PC-3 (cell line): ENCODE data around the gene MANEAL. TPM values are rescaled to one million over a fixed set of nuclear protein-coding genes. Genes with fewer than 3 reads are reported as not detected.

ENCODE experiments used
- ATAC-seq: fragments of 200-7000 bp; cut with Tn5 transposase; 2 replicates; pipeline ENCODE4 v1.9.1; 2020; ENCODE audit warnings: mild to moderate bottlenecking, moderate library complexity
- BruUV-seq: library from RNA; stranded (reverse); fragments of 400-500 nt; replicated peaks from 2 replicates; lab custom pipeline; 2021; lab: Mats Ljungman, UMichigan
- CTCF ChIA-PET: fragments of 300-600 bp; sonication (Branson Sonifier 250); formaldehyde crosslinking; loops from one replicate; lab custom pipeline; 2022; ENCODE audit warnings: antibody characterized with exemption; lab: Charles Lee
- POLR2A ChIA-PET: fragments of 300-600 bp; sonication (Branson Sonifier 250); formaldehyde crosslinking; loops from one replicate; lab custom pipeline; 2022; ENCODE audit warnings: antibody characterized with exemption; ENCODE audit not compliant: unreplicated experiment; lab: Charles Lee
- DNase-seq: peaks from one replicate; pipeline ENCODE4 v3.0.0-alpha.2; 2015
- H2AFZ ChIP-seq: fragments of 300-600 bp; sonication (generic); 2 replicates; pipeline ENCODE4 v1.6.0; 2016; ENCODE audit warnings: antibody characterized with exemption, low read length
- H3F3A ChIP-seq: fragments of 300-600 bp; sonication (generic); one replicate; pipeline ENCODE4 v1.6.0; 2017; ENCODE audit warnings: antibody characterized with exemption, low read length, control low read depth, mild to moderate bottlenecking; ENCODE audit not compliant: unreplicated experiment
- H3K27ac ChIP-seq: fragments of 300-600 bp; sonication (generic); 2 replicates; pipeline ENCODE4 v1.5.1; 2016; ENCODE audit warnings: mild to moderate bottlenecking, low read length
- H3K27me3 ChIP-seq: fragments of 300-600 bp; sonication (generic); 2 replicates; pipeline ENCODE4 v1.6.1; 2016; ENCODE audit warnings: low read length, mixed read lengths
- H3K36me3 ChIP-seq: fragments of 300-600 bp; sonication (generic); 2 replicates; pipeline ENCODE4 v1.6.1; 2016; ENCODE audit warnings: low read depth, mixed run types, low read length, mixed read lengths
- H3K4me1 ChIP-seq: fragments of 300-600 bp; sonication (generic); 2 replicates; pipeline ENCODE4 v1.5.1; 2016; ENCODE audit warnings: low read length; ENCODE audit not compliant: insufficient read depth
- H3K4me2 ChIP-seq: fragments of 300-600 bp; sonication (generic); 2 replicates; pipeline ENCODE4 v1.6.0; 2016; ENCODE audit warnings: low read length
- H3K4me3 ChIP-seq: fragments of 300-600 bp; sonication (generic); 2 replicates; pipeline ENCODE4 v1.5.1; 2016; ENCODE audit warnings: mild to moderate bottlenecking, low read length, mixed read lengths
- H3K79me2 ChIP-seq: fragments of 300-600 bp; sonication (generic); 2 replicates; pipeline ENCODE4 v1.6.1; 2017; ENCODE audit warnings: low read length, mixed read lengths
- H3K9ac ChIP-seq: fragments of 300-600 bp; sonication (generic); 2 replicates; pipeline ENCODE4 v1.6.0; 2016; ENCODE audit warnings: mild to moderate bottlenecking, low read length
- H3K9me2 ChIP-seq: fragments of 300-600 bp; sonication (generic); replicated peaks from 2 replicates; pipeline ENCODE4 v1.6.1; 2016; ENCODE audit warnings: mixed run types, low read length, mixed read lengths
- H3K9me3 ChIP-seq: fragments of 300-600 bp; sonication (generic); 2 replicates; pipeline ENCODE4 v1.6.1; 2016; ENCODE audit warnings: low read length, mixed read lengths
- H4K20me1 ChIP-seq: fragments of 300-600 bp; sonication (generic); 2 replicates; pipeline ENCODE4 v1.6.1; 2016; ENCODE audit warnings: low read length, mixed read lengths
- CTCF ChIP-seq: fragments of 300-600 bp; sonication (generic); conservative IDR thresholded peaks from 2 replicates; pipeline ENCODE4 v1.5.1; 2017; ENCODE audit warnings: antibody characterized with exemption, low read depth, mild to moderate bottlenecking, low read length
- EZH2 ChIP-seq: fragments of 300-600 bp; sonication (generic); IDR thresholded peaks from one replicate; pipeline ENCODE4 v1.6.1; 2017; ENCODE audit warnings: antibody characterized with exemption, mild to moderate bottlenecking, low read length; ENCODE audit not compliant: unreplicated experiment
- EZH2phosphoT487 ChIP-seq: fragments of 300-600 bp; sonication (generic); IDR thresholded peaks from 2 replicates; pipeline ENCODE4 v1.6.1; 2018; ENCODE audit warnings: mild to moderate bottlenecking, antibody characterized with exemption, low read length, borderline replicate concordance
- intact Hi-C: fragments of 100-400 bp; cut with micrococcal nuclease; formaldehyde crosslinking; loops from 2 replicates; pipeline ENCODE4 v1.9.0; 2023
- total RNA-seq: library from RNA; depleted of rRNA; stranded (reverse); fragments of >200 nt; gene quantifications from 2 replicates; pipeline ENCODE4 v1.2.3, GENCODE V29; 2014

Gene MANEAL
- total RNA-seq, 1 experiment from 2014 or later = 47.6 TPM

DNA sequence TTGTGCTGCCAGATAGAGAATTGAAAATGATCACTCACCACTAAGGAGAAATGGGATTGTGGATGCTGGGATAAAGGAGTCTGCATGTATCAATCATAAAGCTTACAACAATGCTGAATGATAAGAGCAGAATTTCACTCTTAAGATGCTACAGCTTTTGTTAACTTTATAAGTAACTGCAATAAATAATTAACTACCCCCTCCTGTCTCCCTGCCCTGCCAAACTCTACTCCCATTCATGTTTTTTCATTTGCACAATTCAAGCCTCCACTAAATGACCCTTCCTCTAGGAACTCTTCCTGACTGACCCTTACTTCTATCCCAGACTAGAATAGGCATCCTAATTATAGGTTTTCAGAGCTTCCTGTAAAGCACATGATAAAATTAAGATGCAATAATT lies 50.9 kb downstream of the MANEAL start:
- no peaks in the 10 kb centered on the region for H3F3A ChIP-seq
- no peaks in the 10 kb centered on the region for H3K27me3 ChIP-seq
- POLR2A ChIA-PET = no interaction called here
- no peaks in the 10 kb centered on the region for H3K9me2 ChIP-seq
- H4K20me1 ChIP-seq = no peaks in the 10 kb centered on the region
- no peak overlapping the region for H3K9ac ChIP-seq
- ATAC-seq = no peak
- CTCF ChIA-PET = no interaction called here
- no peak overlapping the region for H3K4me3 ChIP-seq
- H3K27ac ChIP-seq = no peak overlapping the region
- H3K79me2 ChIP-seq = peaks cover 25% of the 10 kb centered on the region
- H3K36me3 ChIP-seq = peaks cover 13% of the 10 kb centered on the region; the same call in 1 of the 2 replicates
- no peak overlapping the region for H2AFZ ChIP-seq
- H3K9me3 ChIP-seq = no peaks in the 10 kb centered on the region
- TF ChIP-seq EZH2phosphoT487 = no peak
- TF ChIP-seq CTCF = no peak
- no peak for TF ChIP-seq EZH2
- no peak overlapping the region for H3K4me2 ChIP-seq
- DNase-seq = no peak
- no peaks in the 10 kb centered on the region for H3K4me1 ChIP-seq
- no TSS peak for BruUV-seq
- intact Hi-C loops = no loop called here

- DNase-seq = no peak
- no TSS peak for BruUV-seq
- CTCF ChIA-PET = no interaction called here
Measured at GRCh38 chr1:37845049-37845646, 51.5 kb downstream of the MANEAL start.

More at GRCh38 chr1:37845049-37845646, 51.5 kb downstream of the MANEAL start:
- H3K9me3 ChIP-seq = no peaks in the 10 kb centered on the region
- no peaks in the 10 kb centered on the region for H3K4me1 ChIP-seq
- peaks cover 31% of the 10 kb centered on the region for H3K79me2 ChIP-seq
- H3K36me3 ChIP-seq = peaks cover 7% of the 10 kb centered on the region; the same call in 1 of the 2 replicates
- no peak for TF ChIP-seq CTCF
- no peak for TF ChIP-seq EZH2
- no peak for TF ChIP-seq EZH2phosphoT487
- H3K27ac ChIP-seq = no peak overlapping the region
- ATAC-seq = no peak
- H3K27me3 ChIP-seq = no peaks in the 10 kb centered on the region
- POLR2A ChIA-PET = interaction anchor here (0.6 kb wide), 1 partner anchor 174 kb away, joined by 3 read pairs; no protein-coding TSS in a partner anchor
- no peak overlapping the region for H3K9ac ChIP-seq
- no peaks in the 10 kb centered on the region for H3F3A ChIP-seq
- no peak overlapping the region for H2AFZ ChIP-seq
- intact Hi-C loops = no loop called here
- H3K4me2 ChIP-seq = no peak overlapping the region
- H3K4me3 ChIP-seq = no peak overlapping the region
- H3K9me2 ChIP-seq = no peaks in the 10 kb centered on the region
- H4K20me1 ChIP-seq = no peaks in the 10 kb centered on the region
